GM21737 (cell line): ENCODE measurements around the gene MBOAT1.

ENCODE experiments used
- ATAC-seq: cut with Tn5 transposase; IDR thresholded peaks from one replicate; pipeline ENCODE4 v1.9.1; 2021; ENCODE audit warnings: mild to moderate bottlenecking, moderate library complexity; ENCODE audit not compliant: unreplicated experiment

Gene MBOAT1

DNA sequence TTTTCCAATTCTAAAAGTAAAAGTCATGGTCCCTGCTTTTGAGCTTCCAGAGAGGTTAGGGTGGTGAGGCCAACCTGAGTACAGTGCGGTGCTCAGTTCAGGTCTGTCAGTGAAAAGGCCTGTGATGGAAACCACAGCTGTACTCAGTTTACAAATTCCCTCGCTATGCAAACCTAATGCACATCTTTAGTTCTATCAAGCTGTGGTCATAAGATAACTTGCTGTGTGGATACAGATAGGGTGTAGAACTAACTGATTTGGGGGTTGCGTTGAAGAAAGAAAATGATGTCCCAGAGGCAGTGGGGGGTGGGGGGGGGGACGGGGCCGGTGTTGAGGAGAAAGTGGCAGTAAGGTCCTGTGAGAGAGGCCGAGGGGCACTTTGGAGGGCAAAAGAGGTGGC is 22.8 kb upstream of the MBOAT1 start:
- no peak for ATAC-seq

DNA sequence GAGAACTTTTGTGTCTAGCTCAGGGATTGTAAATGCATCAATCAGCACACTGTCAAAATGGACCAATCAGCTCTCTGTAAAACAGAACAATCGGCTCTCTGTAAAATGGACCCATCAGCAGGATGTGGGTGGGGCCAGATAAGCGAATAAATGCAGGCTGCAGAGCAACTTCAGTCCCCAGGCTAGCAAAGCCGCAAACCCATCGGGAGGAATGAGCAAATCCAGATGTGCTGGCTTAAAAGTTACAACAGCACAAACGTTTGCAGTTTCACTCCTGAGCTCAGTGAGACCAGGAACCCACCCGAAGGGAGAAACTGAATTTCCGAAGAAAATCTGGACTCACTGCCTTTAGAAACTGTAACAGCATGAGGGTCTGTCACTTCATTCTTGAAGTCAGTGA is 21.9 kb upstream of the MBOAT1 start:
- ATAC-seq: no peak

DNA sequence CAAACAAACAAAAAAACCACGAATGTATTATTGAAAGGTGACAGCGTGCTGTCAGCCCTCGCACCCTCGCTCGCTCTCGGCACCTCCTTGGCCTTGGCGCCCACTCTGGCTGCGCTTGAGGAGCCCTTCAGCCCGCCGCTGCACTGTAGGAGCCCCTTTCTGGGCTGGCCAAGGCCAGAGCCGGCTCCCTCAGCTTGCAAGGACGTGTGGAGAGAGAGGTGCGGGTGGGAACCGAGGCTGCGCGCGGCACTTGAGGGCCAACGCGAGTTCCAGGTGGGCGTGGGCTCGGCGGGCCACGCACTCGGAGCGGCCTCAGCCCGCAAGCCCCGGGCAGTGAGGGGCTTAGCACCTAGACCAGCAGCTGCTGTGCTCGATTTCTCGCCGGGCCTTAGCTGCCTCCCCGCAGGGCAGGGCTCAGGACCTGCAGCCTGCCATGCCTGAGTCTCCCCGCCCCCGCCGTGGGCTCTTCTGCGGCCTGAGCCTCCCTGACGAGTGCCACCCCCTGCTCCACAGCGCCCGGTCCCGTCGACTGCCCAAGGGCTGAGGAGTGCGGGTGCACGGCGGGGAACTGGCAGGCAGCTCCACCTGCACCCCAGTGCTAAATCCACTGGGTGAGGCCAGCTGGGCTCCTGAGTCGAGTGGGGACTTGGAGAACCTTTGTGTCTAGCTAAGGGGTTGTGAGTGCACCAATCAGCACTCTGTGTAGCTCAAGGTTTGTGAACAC is 20.9 kb upstream of the MBOAT1 start:
- no peak for ATAC-seq

DNA sequence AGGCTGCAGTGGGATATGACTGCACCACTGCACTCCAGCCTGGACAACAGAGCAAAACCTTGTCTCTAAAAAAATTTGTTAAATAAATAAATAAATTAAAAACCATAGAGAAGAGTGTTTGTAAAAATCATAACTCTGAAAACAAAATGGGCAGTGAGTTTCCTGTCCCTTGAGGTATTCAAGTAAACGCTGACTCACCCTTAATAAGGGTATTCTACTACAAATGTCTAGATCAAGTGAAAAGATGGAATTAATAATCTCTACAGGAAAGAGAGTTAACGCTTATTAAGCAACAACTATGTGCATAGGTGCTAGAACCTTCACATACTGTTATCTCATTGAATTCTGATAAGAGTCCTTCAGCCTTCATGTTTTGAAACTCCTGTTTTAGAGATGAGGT is 19.9 kb upstream of the MBOAT1 start:
- ATAC-seq: no peak

DNA sequence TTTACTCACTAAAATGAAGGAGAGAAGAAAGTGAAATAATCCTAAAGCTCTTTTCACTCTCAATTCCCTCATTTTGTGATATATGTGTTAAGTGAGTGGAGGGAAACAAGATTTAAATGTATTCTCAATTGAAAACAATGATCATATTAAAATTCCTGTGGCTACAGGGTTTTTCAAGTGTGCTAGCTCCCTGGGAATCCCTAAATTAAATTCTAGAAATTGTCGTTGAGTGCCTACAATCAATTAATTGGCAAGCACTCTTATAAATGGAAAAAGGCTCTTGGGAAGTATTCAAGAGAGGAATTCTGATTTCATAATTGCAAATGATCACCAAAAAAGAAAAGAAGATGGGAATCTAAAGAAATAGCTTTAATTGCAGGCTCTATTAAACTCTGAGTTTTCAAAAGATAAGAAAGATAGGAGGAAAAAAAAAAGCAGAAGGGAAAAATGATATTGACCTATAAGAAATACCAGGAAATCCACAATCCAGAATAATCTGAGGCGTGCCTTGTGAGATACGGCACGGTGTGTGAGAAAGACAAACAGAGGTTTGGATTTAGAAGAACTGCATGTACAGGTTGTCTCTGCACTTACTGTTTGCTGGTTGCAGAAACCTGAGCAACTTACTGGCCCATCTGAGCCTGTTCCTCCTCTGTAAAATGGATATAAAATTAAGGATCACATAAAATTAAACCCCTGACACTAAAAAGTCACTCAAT is 18.3 kb upstream of the MBOAT1 start:
- no peak for ATAC-seq

DNA sequence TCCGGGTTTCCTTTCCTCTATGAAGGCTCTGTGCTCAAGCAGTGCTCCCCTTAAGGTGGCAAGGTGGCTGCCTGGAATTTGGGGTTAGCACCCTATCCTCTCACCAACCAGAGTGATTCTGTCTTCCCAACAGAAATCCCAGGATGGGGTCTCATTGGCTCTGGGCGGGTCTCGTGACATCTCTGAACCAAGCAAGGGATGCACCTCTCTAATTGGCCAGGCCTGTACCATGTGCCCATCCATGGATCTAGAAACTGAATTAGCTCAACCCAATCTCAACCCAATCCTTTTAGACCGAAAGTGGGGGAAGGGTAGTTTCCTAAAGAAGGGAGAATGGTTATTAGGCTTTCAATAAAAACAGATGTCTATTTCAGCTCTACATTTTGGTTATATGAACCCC is 17.6 kb upstream of the MBOAT1 start:
- no peak for ATAC-seq

DNA sequence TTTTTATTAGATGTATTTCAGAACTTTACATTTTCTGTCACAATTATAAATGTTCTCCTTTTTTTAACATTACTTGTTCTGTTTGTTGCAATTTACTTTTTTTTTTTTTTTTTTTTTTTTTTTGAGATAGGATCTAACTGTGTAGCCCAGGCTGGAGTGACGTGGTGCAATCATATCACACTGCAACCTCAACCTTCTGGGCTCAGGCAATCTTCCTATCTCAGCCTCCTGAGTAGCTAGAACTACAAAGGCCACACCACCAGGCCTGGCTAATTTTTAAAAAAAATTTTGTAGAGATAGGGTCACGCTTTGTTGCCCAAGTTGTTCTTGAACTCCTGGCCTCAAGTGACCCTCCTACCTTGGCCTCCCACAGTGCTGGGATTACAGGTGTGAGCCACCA is 15.1 kb upstream of the MBOAT1 start:
- ATAC-seq: no peak

DNA sequence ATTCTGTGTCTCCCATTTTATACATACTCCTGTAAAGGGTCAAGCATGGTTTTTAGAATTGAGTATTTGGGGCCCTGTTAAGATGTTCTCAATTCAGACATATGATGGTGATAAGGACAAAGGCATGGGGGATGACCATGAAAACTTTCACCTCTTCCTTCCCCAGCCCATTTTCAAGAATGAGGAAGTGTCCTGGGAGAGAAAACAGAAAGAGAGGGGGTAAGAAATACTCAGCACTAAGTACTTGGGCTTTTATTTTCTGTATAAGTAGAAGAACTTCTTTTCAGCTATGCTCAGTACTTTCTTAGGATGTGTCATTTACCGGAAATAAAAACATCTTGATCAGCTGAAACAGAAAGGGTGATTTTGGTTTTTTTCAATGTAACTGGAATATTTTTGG is 10.9 kb upstream of the MBOAT1 start:
- no peak for ATAC-seq

DNA sequence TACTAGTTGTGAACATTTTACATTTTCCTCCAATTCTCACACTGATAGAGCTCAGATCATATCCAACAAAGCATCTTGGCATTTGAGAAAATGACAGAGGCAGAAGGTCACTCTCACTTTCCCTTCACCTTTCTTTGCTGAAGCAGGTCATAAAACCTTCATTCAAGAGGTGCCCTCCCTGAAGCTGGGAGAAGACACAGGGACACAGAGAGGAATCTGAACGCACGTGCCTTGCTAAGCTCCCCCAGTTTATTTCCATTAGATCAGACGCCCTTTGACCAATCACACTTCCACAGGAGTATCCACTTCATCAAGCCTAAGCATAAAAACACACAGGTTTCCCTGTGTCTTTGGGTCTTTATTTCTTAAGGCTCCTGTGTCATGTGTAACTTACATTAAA is 9.2 kb upstream of the MBOAT1 start:
- no peak for ATAC-seq

DNA sequence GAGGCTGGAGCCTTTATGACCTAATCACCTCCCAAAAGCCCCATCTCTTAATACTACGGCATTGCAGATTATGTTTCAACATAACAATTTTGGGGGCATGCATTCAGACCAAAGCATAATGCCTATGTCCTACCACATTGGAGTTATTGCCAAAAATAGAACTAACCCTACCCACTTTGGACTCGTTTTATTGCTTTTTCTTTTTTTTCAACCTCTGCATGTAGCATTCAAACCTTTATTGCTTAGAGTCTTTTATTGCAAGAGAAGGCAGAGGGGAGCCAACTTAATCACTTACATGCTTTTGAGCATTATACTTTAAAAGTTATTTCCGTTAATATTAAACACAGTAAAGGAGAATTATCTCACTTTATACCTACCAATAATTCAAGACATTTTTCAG is 8.1 kb upstream of the MBOAT1 start:
- no peak for ATAC-seq

DNA sequence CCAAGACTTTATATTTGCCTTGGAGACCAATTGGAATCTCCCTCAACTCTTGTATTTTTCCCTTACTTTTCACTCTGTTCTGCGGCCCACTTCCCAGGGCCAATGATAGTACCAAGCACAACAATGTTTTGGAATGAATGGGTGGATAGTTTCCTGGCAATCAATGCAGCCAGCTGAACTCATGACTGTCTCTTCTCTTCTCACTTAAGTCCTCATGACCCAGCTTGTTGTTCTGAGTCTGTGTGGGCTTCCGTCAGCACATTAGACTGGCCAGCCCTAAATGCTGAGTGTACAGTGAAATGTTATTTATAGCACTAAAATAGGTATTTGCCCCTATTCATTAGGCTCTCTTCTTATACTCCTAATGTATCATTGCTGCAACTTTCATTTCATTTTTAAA is 5.6 kb upstream of the MBOAT1 start:
- no peak for ATAC-seq

DNA sequence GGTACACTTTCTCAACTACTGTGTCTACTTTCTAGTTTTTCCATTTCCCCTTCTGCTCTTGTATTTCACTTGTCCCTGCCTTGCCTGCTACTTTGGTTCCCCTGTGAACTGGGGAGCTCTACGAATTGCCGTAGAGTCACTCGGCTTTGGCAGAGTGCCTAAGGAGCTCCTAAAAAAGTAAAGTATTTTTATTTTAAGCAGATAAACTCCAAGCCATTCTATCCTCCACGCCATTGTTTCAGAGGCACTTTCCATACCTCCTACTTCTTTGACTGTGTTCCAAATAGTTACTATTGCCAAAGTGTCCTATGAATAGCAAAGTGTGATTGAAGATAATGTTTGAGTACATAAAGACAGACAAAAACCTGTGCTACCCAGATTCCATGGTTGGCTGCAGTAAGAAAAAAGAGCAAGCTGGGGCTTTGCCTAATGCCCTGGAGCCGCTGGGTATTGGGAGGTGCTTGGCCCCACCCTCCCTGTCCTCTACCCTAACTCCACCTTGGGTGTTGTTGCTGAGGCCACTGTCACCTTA is 5.1 kb upstream of the MBOAT1 start:
- ATAC-seq: no peak

DNA sequence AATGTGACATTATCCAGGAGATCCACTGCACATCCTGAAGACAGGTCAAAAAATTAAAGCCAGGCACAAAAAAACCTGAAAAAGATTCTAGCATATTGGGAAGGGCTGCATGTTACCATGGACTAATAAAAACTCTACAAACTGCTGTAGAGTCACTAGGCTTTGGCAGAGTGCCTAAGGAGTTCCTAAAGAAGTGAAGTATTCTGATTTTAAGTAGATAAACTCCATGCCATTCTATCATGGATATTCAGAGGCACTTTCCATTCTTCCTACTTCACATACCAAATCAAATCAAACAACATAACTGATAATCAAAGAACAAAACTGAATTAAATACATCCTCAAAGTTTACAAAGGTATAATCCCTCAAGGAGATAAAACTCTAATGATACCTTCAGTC is 3.0 kb upstream of the MBOAT1 start:
- no peak for ATAC-seq

DNA sequence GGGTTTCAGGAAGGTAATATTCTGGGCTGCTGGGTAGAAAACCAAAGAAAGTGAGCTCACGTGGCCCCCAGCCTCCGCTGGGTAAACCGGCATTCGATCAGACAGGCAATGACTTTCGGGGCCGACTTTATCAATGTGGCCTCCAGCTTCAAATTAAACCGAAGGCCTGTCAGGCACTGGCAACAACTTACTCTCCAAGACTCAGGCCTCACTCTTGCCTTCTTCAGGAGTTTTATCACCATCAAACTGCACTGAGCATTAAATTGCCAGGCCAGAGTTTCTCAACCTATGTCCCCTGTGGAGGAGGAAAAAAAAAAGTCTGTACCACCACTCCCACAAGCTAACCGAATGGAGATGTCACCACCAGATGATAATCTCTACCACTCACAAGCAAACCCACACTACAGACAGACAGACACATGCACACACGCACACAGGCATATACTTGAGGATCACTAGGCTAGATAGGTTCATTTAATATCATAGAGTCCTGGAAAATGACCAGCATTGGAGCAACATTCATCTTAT is 1.1 kb upstream of the MBOAT1 start:
- no peak for ATAC-seq

DNA sequence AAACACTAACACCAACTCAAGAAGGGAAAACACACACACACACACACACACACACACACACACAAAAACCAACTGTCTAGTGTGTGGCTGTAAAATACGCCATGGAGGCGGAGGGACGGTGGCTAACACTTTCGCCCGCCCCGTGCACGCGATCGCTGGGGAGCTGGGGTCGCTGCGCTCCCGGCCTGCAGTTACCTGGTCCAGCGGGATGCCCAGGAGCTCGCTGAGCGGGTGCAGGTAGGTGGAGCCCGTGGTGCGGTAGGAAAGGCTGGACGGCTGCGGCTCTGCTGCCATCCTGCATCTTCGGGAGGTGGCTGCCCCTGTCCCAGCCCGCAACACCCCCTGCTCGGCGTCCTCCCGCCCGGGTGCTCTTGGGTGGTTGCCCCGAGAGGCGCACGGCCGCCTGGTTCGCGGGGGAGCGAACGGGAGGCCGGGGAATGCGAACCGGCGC is 303 bp downstream of the MBOAT1 start:
- peak; percentile 12 for ATAC-seq

DNA sequence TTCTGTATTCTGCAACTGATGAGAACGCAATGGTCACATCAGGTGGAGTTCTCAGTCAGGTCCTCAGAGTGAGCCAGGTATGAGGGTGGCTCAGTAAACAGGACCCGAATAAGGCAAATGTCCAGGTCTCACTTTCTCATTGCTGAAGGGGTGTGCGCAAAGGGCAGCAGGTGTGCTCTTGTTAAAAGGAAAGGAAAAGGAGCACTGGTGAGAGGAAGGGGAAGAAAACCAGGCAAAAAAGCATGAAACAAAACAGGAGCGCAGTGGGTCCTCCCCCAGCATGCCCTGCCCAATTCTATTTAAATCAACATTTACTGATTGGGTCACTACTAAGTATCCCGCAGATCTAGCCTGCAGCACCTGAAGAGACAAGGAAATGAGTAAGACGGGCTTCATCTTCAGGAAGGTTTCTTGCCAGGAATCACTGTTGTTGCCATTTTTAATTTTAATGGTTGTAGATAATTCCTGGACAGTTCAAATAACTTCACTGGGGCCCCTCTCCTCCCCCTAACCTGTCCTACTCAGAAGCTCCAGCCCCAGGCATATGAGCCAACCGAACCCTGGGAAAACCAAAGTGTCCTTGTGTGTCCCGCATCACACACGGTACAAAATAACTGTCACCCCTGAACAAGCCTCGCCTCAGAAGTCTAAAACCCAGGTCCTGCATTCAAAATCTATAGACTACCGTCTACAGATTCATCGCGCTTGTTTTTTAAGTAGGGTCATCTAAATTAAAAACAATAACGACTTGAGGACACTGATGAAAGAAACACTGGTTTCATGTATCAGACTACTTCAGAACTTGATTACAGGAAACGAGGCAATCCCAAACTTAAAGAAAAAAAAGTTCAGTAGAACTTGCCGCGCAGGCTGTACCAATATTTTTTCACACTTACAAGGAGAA is 980 bp downstream of the MBOAT1 start:
- no peak for ATAC-seq

DNA sequence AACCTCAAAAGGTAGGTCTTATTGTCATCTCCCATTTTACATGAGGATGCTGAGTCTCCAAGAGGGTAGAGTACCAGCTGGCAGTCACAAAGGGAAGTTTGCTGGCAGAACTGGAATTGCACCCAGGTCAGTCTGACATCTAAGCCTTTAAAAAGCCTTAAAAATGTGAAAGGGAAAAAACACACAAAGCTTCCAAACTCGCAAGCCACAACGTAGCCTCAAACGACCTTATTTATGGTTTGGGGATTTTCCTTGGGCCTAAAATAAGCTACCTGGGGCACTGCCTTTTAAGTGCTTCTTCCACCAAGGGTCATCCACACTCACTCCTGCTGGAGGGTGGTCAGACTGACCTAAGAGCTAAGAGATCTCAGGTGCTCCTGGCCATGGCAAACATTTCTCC is 2.1 kb downstream of the MBOAT1 start:
- ATAC-seq: no peak

DNA sequence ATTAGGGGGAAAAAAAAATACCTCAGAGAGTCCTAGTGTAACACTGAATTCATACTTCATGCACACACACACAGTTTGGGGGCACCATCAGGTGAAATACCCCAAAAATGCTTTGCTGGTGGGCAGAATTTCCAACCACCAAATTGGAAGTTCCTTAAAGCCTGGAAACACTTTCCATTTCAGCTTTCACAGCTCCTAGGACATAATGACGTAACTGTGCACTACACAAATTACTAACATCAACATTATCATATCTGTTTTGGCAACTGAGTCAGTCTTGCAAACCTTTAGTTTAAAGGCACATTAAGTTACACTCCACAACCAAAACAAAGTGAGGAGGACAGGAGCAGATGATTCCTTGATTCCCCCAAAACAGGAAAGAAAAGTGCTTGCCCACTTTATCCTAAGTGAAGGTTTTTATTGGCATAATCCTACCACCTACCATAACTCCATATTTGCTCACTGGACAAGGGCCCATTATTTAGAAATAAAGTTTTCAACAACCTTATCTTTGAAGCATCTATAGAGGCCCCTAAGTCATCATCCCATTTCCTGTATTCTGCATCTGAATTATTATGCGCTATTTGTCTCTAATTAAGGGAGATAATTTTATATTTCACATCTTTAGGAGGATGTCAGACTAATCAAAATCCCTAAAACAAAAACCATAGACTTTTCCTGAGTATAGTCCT is 3.4 kb downstream of the MBOAT1 start:
- ATAC-seq: no peak

DNA sequence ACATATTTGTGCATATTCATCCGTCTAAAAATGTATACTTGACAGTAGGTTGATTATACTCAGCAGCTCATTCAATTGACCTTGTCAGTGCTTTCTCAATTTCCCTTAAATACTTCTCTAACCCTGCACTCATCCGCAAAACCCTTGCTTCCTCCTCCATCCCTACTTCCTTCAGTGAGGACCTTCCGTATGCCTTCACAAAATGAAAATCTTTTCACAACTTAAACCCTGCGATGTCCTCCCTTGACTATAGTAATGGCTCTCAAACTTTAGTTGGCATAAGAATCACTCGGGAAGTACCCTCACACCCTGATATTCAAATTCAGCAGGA is 5.2 kb downstream of the MBOAT1 start:
- no peak for ATAC-seq

DNA sequence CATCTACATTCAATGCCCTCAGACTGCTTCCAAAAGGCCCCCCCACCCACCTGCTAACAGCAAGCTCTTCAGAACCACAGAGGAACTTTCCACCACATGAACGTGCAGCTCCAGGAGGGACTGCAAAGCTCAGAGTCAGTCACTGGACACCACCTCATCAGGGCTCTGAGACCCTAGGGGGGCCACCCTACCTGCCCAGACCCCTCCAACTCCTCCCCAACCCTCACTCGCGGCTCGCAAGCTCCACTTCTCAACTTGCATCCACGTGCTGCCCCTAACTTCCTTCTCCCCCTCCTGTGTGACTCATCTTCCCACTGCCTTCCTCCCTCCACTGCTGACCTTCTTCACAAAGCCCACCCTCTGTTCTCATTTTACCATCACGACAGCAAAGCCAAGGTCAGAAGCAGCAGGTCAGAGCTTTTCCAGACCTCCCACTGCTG is 6.5 kb downstream of the MBOAT1 start:
- ATAC-seq: no peak

DNA sequence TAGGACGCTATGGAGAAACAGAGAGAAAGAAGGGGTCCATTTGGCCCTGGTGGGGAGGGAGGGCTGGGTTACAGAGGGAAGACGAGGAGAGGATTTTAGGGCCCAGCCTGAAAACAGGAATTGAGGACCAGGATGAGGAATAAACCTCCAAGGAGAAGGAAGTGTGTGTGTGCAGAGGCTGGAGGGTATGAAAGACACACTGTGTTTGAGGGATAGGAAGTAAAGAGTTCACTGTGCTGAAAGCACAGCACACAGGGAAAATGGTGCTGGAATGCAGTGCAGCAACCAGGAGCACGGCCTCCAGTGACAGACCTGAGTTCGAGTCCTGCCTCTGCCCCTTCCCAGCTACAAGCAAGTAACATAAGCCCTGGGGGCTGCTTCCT is 7.8 kb downstream of the MBOAT1 start:
- no peak for ATAC-seq
